Thoracic aorta (tissue), 2 donors: ENCODE data around the gene OR52B2. TPM values are rescaled to one million over a fixed set of nuclear protein-coding genes. Genes with fewer than 3 reads are reported as not detected.

ENCODE experiments used
- ATAC-seq: fragments of 150-250 bp; one replicate; pipeline ENCODE4 v1.8.0; 2017; ENCODE audit warnings: low read depth; ENCODE audit not compliant: insufficient number of reproducible peaks, low FRiP score
- DNase-seq: peaks from one replicate; pipeline ENCODE4 v3.0.0-alpha.2; 2020; ENCODE audit warnings: low spot score
- H3K27ac ChIP-seq, 2 donors: fragments of 200-600 bp; sonication (generic); 1 replicate in 1 of 2; 2 replicates in 1 of 2; pipeline ENCODE4 v1.5.1; 2016; ENCODE audit warnings: mild to moderate bottlenecking in 2 of 2, moderate library complexity in 2 of 2
- H3K27me3 ChIP-seq: fragments of 200-600 bp; sonication (generic); replicated peaks from 2 replicates; pipeline ENCODE4 v1.6.0; 2016; ENCODE audit warnings: mild to moderate bottlenecking; ENCODE audit not compliant: insufficient read depth
- H3K36me3 ChIP-seq: fragments of 200-600 bp; sonication (generic); one replicate; pipeline ENCODE4 v1.5.1; 2016
- H3K4me1 ChIP-seq, 2 donors: fragments of 200-600 bp; sonication (generic); 1 replicate in 1 of 2; 2 replicates in 1 of 2; pipeline versions ENCODE4 v1.5.1 to v1.6.0; 2016; ENCODE audit warnings: low read depth in 2 of 2, mild to moderate bottlenecking in 1 of 2; ENCODE audit not compliant: control insufficient read depth in 1 of 2
- H3K4me3 ChIP-seq: fragments of 200-600 bp; sonication (generic); 2 replicates; pipeline ENCODE4 v1.5.1; 2016; ENCODE audit warnings: mild to moderate bottlenecking
- H3K9me3 ChIP-seq: fragments of 200-600 bp; sonication (generic); 2 replicates; pipeline ENCODE4 v1.5.1; 2016
- total RNA-seq, 2 donors: library from RNA; depleted of rRNA; stranded (reverse); fragments of >200 nt; gene quantifications; one replicate each; pipeline versions ENCODE4 v1.1.0 to v1.2.3, GENCODE V29; 2016
- TF ChIP-seq, protein P1 (sequence below): fragments of 200-600 bp; sonication (generic); IDR thresholded peaks from one replicate; pipeline ENCODE4 v1.5.1; 2019; ENCODE audit warnings: antibody characterized with exemption

OR52B2 gene
- total RNA-seq, 2 donors from 2014 or later = not detected

DNA sequence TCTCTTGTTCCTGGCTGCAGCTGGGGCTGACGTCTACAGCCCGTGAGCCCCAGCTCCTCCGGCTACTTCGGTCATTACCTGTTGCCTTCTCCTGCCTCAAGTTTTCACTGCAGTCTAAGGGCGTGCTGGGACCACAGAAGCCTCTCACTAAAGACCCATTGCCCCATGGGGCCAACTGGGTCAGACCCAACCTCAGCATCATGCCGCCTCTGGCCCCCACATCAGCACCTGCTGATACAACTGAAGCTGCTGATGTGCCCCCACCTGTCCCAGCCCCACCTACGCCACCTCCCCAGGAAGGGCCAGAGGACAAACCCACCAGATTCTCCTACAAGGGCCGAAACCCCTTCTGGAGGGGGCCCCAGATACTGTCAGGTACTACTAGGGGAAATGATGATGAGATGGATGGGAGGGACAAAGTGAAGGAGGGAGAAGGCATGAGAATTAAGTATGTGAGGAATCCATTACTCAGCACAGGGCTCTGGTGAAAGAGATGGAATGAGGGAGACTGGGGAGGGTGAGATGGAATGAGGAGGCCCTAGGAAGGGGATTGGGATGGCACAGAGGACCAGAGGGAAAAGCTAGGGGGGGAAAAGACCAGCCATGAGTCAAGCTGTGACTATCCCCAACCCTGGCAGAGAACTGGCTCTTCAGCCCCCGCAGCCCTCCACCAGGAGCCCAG is 40.3 kb upstream of the OR52B2 start:
- H3K4me3 ChIP-seq = no peak overlapping the region
- H3K27ac ChIP-seq = no peak overlapping the region
- ATAC-seq (no peak), DNase-seq (no peak)
- no peaks in the 10 kb centered on the region for H3K27me3 ChIP-seq
- no peaks in the 10 kb centered on the region for H3K4me1 ChIP-seq
- no peaks in the 10 kb centered on the region for H3K9me3 ChIP-seq
- peaks cover 32% of the 10 kb centered on the region for H3K36me3 ChIP-seq
- TF ChIP-seq, protein P1, sequence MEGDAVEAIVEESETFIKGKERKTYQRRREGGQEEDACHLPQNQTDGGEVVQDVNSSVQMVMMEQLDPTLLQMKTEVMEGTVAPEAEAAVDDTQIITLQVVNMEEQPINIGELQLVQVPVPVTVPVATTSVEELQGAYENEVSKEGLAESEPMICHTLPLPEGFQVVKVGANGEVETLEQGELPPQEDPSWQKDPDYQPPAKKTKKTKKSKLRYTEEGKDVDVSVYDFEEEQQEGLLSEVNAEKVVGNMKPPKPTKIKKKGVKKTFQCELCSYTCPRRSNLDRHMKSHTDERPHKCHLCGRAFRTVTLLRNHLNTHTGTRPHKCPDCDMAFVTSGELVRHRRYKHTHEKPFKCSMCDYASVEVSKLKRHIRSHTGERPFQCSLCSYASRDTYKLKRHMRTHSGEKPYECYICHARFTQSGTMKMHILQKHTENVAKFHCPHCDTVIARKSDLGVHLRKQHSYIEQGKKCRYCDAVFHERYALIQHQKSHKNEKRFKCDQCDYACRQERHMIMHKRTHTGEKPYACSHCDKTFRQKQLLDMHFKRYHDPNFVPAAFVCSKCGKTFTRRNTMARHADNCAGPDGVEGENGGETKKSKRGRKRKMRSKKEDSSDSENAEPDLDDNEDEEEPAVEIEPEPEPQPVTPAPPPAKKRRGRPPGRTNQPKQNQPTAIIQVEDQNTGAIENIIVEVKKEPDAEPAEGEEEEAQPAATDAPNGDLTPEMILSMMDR = no peak

DNA sequence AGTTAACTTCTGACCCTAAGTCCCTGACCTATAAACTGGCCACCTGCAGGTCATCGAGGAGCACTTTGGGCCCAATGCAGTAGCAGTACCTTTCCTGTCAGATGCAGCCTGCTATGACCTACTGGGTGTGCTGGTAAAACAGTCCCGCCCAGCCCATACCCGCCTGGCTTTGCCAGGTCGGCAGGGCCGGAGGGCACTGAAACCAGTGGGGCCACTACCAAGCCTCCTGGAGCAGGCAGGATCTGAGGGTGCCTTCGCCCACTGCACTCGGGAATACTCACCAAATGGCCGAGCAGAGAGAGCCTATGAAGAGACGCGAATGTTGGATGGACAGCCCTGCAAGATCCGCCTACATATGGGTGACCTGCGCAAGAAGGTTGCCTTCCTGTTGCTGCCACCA is 39.7 kb upstream of the OR52B2 start:
- H3K27ac ChIP-seq = no peak overlapping the region
- ATAC-seq (no peak), DNase-seq (no peak)
- H3K4me3 ChIP-seq = no peak overlapping the region
- TF ChIP-seq, protein P1 = no peak
- no peaks in the 10 kb centered on the region for H3K4me1 ChIP-seq
- H3K36me3 ChIP-seq = peaks cover 31% of the 10 kb centered on the region
- no peaks in the 10 kb centered on the region for H3K27me3 ChIP-seq
- H3K9me3 ChIP-seq = no peaks in the 10 kb centered on the region

DNA sequence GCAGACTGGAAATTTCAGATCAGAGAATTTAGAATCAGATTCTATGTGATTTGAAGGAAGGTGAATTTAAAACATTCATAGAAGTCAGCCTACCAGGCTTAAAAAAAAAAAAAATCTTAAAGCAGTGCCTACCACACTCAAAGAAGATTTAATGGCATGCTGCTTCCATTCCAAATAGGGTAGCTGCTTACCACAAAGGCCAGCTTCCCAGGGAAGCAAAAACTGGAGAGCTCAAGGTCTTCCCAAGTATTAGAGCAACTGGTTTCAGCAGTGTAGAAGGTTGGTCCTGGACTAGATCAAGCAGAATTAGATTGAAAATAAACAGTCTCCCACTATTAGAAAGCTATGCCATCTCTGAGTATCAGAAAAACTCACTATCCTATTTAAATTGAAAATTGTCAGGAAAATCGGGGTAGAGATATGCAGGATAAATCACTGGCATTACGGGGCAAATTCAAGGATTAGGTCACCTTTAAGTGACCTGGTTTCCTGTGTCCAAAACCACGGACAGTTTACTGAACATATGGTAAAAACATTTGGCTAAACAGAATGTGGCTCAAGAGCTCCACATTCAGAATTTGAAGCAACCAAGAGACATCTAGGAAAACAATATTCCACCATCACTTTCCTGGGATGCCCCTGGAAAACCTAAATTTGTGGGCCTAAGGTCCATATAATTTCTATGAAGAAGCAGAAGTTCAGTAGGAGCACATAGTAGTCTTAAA is 36.5 kb upstream of the OR52B2 start:
- H3K36me3 ChIP-seq = peaks cover 21% of the 10 kb centered on the region

DNA sequence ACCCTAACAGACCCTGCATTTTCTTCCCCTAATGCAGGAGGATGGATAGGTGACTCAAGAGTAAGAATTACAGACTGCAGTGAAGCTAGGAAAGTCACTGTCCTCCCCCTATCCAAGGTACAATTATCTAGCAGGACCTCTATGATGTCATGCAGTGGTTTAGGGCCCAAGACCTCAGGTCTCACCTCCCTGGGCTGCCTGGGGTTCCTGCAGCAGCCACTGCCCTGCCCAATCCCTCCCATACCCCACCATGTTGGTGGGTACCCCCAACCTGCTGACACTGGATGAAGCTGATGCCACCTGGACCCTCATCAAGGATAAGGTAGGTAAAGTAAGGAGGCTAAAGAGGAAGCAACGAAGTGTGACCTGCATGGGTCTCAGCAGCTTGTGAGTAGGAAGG is 35.2 kb upstream of the OR52B2 start, which contains the start of gene C11orf42:
Gene C11orf42, plus strand, starts transcription at position 192 of the 400 bp plus-strand sequence. Its CDS starts 59 bp downstream, at position 251.
- H3K27ac ChIP-seq = no peak within 1 kb of the TSS
- DNase-seq (no peak), ATAC-seq (no peak)
- H3K9me3 ChIP-seq = no peaks in the 10 kb centered on the region
- no peaks in the 10 kb centered on the region for H3K27me3 ChIP-seq
- H3K4me3 ChIP-seq = no peak within 1 kb of the TSS
- no peaks in the 10 kb centered on the region for H3K4me1 ChIP-seq
- H3K36me3 ChIP-seq = peaks cover 9% of the 10 kb centered on the region
- TF ChIP-seq, protein P1 = no peak

More for the DNA sequence above, 36.5 kb upstream of the OR52B2 start:
- H3K9me3 ChIP-seq = no peaks in the 10 kb centered on the region
- H3K27me3 ChIP-seq = no peaks in the 10 kb centered on the region
- TF ChIP-seq, protein P1 = no peak
- no peaks in the 10 kb centered on the region for H3K4me1 ChIP-seq
- H3K4me3 ChIP-seq = no peak overlapping the region
- ATAC-seq (no peak), DNase-seq (no peak)
- H3K27ac ChIP-seq = no peak overlapping the region

DNA sequence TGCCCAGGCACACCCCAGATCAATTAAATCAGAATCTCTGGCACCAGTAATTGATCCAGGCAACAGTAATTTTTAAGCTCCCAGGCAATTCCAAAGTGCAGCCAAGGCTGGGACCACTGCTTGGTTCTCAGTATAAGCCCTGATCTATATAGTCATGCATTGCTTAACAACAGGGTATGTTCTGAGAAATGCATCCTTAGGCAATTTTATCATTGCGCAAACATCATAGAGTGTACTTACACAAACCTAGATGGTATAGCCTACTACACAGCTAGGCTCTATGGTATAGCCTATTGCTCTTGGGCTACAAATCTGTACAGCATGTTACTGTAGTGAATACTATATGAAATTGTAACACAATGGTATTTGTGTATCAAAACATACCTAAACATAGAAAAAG is 34.6 kb upstream of the OR52B2 start:
- peaks cover 5% of the 10 kb centered on the region for H3K36me3 ChIP-seq
- no peaks in the 10 kb centered on the region for H3K27me3 ChIP-seq
- ATAC-seq = no peak
- no peak overlapping the region for H3K4me3 ChIP-seq
- TF ChIP-seq, protein P1 = no peak
- H3K9me3 ChIP-seq = no peaks in the 10 kb centered on the region
- H3K4me1 ChIP-seq = no peaks in the 10 kb centered on the region
- DNase-seq = no peak
- H3K27ac ChIP-seq = no peak overlapping the region
